Activated CD8-positive, alpha-beta memory T cell treated with anti-CD3 and anti-CD28 coated beads, Interleukin-2, amount 50 U/mL, for 24 hours (primary cell): ENCODE measurements around the gene GAREM1.

Experiments
- DNase-seq: peaks from one replicate; pipeline ENCODE4 v3.0.0-alpha.2; 2020; ENCODE audit errors: extremely low read depth

GAREM1 gene

DNA sequence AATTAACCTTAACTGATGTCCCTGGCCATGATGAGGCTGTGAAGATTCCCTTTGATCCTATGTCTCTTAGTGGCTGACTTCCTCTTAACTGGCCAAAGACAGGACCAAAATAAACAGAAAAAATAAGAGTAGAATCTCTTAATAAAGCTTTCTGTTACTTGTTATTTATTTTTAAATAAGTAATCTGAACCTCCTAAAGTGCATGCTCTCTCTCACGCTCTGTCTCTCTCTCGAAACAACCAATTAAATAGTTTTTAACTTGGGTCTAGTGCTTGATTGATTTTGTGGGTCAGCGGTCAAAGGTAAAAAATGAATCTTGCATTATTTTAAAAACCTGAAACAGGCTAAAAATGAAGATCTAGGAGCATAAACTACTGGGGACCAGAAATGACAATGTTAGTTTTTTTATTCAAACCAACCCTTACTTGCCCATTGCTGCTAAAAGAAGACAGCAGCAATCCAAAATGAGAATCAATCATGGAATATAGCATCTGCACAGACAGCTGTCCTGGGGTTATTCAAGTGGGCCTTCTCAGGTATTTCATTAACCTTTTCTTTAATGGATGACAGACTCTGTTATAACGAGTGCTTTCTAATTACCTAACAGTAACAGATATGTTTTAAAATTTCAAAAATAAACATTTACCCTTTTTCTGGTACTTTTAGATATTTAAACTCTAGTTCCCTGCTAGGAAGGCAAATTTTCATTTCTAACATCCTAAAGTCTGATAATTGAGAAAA, 11.2 kb downstream of the GAREM1 start:
- no peak for DNase-seq

- DNase-seq: no peak
These were observed 15.3 kb downstream of the GAREM1 start for GRCh38 chr18:32455361-32455760.

GRCh38 chr18:32454593-32454992, 16.1 kb downstream of the GAREM1 start:
- no peak for DNase-seq

DNA sequence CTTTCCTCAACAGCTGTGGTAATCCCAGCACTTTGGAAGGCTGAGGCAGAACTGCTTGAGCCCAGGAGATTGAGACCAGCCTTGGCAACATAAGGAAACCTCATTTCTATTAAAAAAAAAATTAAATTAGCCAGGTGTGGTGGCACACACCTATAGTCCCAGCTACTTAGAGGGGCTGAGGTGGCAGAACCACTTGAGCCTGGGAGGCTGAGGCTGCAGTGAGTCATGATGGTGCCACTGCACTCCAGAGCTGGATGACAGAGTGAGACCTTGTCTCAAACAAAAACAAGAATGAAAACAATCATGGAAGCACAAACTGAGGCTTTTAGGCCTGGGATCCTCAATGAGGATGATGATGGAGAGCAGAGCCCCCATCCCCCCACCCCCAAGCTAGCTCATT, 19.8 kb downstream of the GAREM1 start:
- no peak for DNase-seq

DNA sequence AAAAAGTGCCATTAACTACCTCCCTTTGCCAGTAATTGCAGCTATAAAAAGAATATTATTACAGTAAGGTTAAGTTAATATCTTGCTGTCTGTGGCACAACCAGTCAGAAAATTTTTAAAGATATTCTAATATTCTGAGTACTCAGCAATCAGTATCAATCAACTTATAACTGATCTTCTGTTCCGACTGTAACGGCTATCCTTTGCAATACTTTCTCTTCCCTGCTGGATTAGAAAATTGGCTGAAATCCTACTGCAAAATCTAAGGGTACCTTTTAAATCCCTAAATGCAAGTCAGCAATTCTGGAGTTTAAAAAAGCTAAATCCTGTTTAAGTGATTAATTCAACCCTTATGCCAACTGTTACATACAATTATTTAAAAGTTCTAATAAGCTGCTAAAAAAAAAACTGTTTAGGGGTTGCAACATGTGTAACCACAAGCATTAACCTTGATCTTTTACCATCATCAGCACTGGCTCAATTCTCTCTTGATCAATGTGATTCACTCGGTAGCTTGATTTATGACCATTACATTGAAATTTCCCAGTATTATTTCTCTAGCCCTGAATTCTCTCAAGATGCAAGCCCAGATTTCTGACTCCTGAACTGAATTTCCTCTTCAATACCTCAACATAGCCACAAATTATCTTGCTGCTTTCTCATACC, 20.5 kb downstream of the GAREM1 start:
- DNase-seq: no peak

DNA sequence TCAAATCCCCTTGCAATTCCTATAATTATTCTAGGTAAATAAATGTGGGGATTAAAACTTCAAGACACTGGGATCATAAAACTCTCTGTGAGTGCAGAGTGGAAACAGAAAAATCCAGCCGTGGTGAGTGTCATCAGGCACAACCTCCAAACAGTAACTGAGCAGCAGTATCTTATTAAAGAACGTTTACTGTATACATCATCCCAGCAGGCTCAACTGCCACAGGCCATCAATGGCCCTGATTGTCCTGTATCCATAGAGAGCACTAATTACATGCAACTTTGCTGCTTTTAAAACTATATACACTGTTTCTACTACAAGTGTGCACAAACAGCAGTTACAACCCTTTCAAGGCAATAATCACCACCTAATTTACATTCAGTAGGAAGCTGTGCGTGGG, 23.9 kb downstream of the GAREM1 start:
- DNase-seq: no peak

DNA sequence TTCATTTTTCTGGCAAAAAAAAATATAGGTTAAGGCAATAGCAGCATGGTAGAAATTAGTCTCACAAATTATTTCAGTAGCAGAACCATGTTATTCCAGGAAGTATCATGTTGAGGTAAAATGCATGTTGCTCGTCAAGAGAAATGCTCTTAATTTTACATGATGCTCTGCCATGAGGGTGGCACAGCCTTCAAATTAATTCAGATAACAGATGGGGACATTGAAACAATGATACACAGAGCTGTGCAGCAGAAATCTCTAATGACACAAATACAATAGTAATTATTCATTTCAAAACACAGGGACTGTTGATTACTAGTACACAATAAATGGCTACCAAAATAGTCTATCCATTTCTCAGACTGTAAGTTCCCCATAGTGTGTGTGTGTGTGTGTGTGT, 24.8 kb downstream of the GAREM1 start:
- DNase-seq: no peak

- no peak for DNase-seq
These were observed 26.9 kb downstream of the GAREM1 start for GRCh38 chr18:32443706-32444215.

DNA sequence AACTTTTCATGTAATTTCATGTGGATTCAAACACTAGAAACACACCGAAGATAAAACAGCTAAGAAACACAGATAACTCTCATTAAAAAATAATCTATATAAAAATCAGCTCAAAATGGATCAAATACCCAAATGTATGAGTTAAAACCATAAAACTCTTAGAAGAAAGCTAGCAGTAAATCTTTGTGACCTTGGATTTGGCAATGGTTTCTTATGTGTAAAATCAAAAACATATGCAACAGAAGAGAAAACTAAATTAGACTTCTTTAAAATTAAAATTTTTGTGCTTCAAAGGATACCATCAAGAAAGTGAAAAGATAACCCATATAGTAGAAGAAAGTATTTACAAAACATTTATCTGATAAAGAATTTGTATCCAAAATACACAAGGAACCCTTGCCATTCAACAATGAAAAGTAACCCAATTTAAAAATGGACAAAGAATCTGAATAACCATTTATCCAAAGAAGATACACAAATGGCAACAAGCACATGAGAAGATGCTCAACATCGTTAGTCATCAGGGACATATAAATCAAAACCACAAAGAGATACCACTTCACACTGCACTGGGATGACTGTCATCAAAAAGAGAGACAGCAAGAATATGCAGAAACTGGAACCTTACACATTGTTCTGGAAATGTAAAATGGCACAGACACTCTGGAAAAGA, 27.5 kb downstream of the GAREM1 start:
- no peak for DNase-seq

DNA sequence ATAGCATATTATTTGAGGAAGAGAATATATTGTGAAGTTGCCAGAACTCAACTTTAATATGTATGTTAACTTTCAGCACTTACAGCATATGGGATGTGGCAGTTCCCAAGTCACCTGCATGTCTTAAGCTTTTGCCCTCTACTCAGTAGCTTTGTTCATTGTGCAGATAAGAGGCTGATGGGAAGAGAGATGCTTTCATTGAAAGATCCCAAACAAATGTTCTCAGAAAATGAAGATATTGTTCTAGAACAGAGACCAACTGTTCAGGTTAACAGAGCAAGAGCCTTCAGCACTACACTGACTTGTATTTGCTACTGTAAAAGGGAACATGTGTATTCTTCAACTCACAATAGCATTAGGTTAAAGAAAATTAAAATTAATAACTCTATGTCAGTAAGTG, 28.1 kb downstream of the GAREM1 start:
- no peak for DNase-seq

GRCh38 chr18:32441533-32441932, 29.1 kb downstream of the GAREM1 start:
- no peak for DNase-seq

- DNase-seq: no peak
These were observed 30.2 kb downstream of the GAREM1 start for GRCh38 chr18:32440518-32440917.

DNA sequence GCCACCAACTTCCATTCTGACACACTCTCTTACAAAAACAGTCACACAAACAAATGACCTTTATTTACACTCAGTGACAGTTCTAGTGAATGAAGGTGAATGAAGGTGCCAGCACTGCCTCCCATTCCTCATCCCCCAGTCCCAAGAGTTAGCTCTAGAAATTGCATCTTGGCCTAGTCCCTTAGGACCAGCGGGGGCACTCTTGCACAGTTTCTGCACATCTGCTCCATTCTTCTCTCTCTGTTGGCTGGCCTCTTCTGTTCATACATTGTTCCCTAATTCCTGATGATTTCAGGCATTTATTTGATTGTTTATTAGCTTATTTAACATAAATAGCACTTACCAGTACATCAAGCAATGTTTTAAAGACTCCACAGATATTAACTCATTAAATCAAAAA, 30.9 kb downstream of the GAREM1 start:
- no peak for DNase-seq

- DNase-seq: no peak
These were observed 31.4 kb downstream of the GAREM1 start for GRCh38 chr18:32439241-32439640.

- no peak for DNase-seq
These were observed 32.5 kb downstream of the GAREM1 start for GRCh38 chr18:32438173-32438572.

DNA sequence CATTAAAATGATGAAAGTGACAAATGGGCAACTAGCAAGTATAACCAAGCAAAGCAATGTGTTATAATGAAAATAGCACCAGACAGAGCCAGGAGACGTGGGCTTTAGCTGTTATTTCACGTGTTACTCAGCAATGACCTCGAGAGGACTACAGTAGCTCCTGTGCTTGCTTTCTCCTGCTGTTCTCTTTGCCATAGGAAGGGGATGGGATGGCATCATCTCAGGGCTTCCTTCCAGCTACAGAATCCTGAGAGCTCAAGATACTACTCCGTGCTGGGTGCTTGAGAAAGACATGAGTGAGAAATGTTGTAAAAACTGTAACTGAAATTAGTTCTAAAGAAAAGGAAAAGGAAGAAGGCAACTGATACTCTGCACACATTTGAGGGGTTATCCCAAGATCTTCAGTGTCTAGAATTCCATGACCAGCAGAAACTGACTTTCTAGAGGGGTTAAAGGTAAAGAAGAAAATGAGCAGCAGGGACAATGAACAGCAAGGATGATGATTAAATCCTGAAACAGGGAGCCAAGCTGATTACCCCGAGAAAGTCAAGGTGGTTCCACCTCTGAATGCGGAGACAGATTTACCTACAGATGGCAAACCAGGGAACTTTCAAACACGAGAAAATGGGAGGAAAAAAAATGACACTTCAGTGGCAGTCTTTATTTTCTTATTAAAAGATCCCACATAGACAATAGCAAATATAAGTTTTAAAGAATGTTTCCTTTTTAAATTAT, 33.4 kb downstream of the GAREM1 start:
- no peak for DNase-seq

- DNase-seq: no peak
These were observed 34.8 kb downstream of the GAREM1 start for GRCh38 chr18:32435631-32436500.

DNA sequence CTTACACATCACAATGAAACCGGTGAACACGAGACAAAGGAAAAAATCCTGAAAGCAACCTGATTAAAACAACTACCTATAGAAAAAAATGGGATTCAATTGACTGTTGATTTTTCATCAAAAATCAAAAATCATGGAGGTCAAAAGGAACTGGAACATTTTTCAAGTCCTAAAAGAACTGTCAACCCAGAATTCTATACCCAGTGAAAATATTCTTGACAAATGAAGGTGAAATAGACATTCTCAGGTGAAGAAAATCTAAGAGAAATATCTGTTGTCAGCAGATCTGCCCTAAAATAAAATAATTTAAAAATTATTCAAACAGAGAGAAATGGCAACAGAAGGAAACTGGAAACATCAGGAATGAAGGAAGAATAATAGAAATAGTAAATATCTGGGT, 38.9 kb downstream of the GAREM1 start:
- no peak for DNase-seq

DNA sequence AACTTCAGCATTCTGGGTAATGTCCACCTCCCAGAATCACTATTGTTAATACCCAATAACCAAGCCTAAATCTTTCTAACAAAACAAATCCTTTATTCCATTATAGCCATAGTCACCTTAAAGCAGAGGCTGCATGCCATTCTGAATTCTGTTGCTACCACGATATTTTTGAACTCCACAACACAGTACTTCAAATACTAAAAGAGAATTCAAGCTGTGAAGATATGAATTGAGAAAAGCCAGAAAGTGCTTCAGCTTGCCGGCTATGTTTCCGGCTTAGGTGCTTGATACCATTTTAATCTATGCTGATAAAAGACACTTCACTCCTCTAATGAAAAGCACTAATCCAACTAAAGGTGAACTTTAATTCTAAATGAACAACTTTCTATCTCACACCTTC, 41.3 kb downstream of the GAREM1 start:
- no peak for DNase-seq

GRCh38 chr18:32427084-32427900, 43.4 kb downstream of the GAREM1 start:
- DNase-seq: no peak
